Measurements from ENCODE around the gene BICRAL. TPM values are rescaled to one million over a fixed set of nuclear protein-coding genes. Genes with fewer than 3 reads are reported as not detected.
A peak's percentile ranks its signal among the peaks of the same experiment; 100 is the strongest.

BICRAL gene
- total and polyA plus RNA-seq, 2 of the 4 experiments (the other 2 are of a cell fraction): 4.0 to 6.1 TPM

DNA sequence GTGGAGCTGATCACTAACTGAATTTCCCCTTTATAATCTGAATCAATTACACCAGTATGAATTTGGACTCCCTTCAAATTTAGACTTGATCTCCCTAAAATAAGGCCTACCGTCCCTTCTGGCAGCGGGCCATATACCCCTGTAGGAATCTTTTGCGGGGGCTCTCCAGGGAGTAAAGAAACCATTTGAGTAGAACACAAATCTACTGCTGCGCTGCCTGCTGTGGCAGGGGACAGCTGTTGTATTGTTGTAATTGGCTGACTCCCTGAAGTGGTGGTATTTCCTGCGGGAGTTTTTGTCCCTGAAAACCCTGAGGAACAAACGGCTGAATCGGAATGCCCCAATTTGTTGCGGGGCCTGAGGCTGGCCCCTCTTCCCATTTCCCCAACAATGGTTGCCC, 118.0 kb downstream of the BICRAL start:
- H3K9me3 ChIP-seq (ENCODE audit: control insufficient read depth, insufficient read depth, low read length): no peaks in the 10 kb centered on the region
- H4K5ac ChIP-seq (ENCODE audit: low read depth, low read length): no peak overlapping the region; the same call in 1 of the 2 replicates
- dilution Hi-C loops (cut with HindIII; ENCODE audit: low sequenced_read_pairs, unreplicated experiment): no loop called here
- H2AFZ ChIP-seq (replicated peaks; ENCODE audit: low read length, poor library complexity): peak overlapping the region; percentile 21
- H3K79me1 ChIP-seq (ENCODE audit: low read depth in 1 of 2, low read length in 2 of 2): no peaks in the 10 kb centered on the region
- no peak overlapping the region for H2AK9ac ChIP-seq (replicated peaks; ENCODE audit: low read depth, low read length, poor library complexity)
- H3K27me3 ChIP-seq (ENCODE audit: control insufficient read depth, insufficient read depth, low read length): no peaks in the 10 kb centered on the region
- no peak overlapping the region for H2BK120ac ChIP-seq (ENCODE audit: low read depth, low read length)
- H3K23ac ChIP-seq (ENCODE audit: low read depth, low read length): no peak overlapping the region
- no peak overlapping the region for H3K14ac ChIP-seq (replicated peaks; ENCODE audit: low read depth, low read length)
- no peak overlapping the region for H3K4me2 ChIP-seq (ENCODE audit: low read depth, low read length)
- CTCF ChIA-PET: no interaction called here
- H3K9ac ChIP-seq (ENCODE audit: low read depth, low read length): no peak overlapping the region
- H3K18ac ChIP-seq (ENCODE audit: low read depth, low read length): no peak overlapping the region
- no peak overlapping the region for H2AK5ac ChIP-seq (ENCODE audit: low read depth, low read length)
- no peaks in the 10 kb centered on the region for H4K20me1 ChIP-seq (ENCODE audit: insufficient read depth, low read length)
- no peak for ATAC-seq (ENCODE audit: low read depth)
- H3K27ac ChIP-seq (ENCODE audit: insufficient read depth, low read length): no peak overlapping the region
- WGBS, 2 experiments (ENCODE audit: extremely low coverage in 2 of 2, insufficient read length in 1 of 2): no CpG with 5 or more reads among the region's 8 CpGs
- H3K36me3 ChIP-seq (ENCODE audit: control insufficient read depth, insufficient read depth, low read length): no peaks in the 10 kb centered on the region
- POLR2A ChIA-PET (ENCODE audit: unreplicated experiment): no interaction called here
- in situ Hi-C loops (cut with MboI; ENCODE audit: low sequenced_read_pairs): loop anchor here (10.0 to 25.0 kb wide), 2 partner anchors 245 to 813 kb away; no protein-coding TSS in a partner anchor
- peaks cover 3% of the 10 kb centered on the region; the same call in 1 of the 2 replicates for H3K4me1 ChIP-seq (ENCODE audit: control insufficient read depth, insufficient read depth, low read length)
- intact Hi-C loops (cut with micrococcal nuclease): loop anchor here (1.0 to 10.0 kb wide), 5 partner anchors 77 to 825 kb away; partner anchors contain the start of genes KLHDC3 and PEX6
- H2BK15ac ChIP-seq (ENCODE audit: low read depth, low read length): no peak overlapping the region
- no peaks in the 10 kb centered on the region for H3K9me1 ChIP-seq (ENCODE audit: insufficient read depth, low read length)
- no peak overlapping the region for H2BK5ac ChIP-seq (ENCODE audit: low read depth, low read length, poor library complexity, severe bottlenecking)
- no peak overlapping the region for H2BK20ac ChIP-seq (ENCODE audit: low read depth, low read length)
- no TSS peak for BruUV-seq (replicated peaks)
- TF ChIP-seq RAD21 (IDR thresholded peaks at IDR 0.05; ENCODE audit: low read length) (no peak), SMC3 (IDR thresholded peaks at IDR 0.05; ENCODE audit: low read depth, low read length) (no peak), NFE2L2 (IDR thresholded peaks at IDR 0.05; ENCODE audit: low read depth, low read length) (no peak), MAZ (IDR thresholded peaks at IDR 0.05; ENCODE audit: borderline replicate concordance, low read depth, low read length) (no peak), CHD1 (IDR thresholded peaks at IDR 0.05; ENCODE audit: low read depth, low read length) (no peak), MAFK (IDR thresholded peaks at IDR 0.05; ENCODE audit: low read depth, low read length) (no peak), MXI1 (IDR thresholded peaks at IDR 0.05; ENCODE audit: borderline replicate concordance, low read depth, low read length) (no peak), BHLHE40 (IDR thresholded peaks at IDR 0.05; ENCODE audit: low read depth, low read length) (no peak), POLR2A (IDR thresholded peaks at IDR 0.05; ENCODE audit: low read depth, low read length) (no peak), FOS (IDR thresholded peaks at IDR 0.05; ENCODE audit: low read depth, low read length) (no peak), RCOR1 (IDR thresholded peaks at IDR 0.05; ENCODE audit: insufficient replicate concordance, low read length) (no peak), CEBPB (IDR thresholded peaks at IDR 0.05; ENCODE audit: low read depth, low read length) (no peak), RFX5 (IDR thresholded peaks at IDR 0.05; ENCODE audit: low read depth, low read length) (no peak)
- TF ChIP-seq, protein P1, sequence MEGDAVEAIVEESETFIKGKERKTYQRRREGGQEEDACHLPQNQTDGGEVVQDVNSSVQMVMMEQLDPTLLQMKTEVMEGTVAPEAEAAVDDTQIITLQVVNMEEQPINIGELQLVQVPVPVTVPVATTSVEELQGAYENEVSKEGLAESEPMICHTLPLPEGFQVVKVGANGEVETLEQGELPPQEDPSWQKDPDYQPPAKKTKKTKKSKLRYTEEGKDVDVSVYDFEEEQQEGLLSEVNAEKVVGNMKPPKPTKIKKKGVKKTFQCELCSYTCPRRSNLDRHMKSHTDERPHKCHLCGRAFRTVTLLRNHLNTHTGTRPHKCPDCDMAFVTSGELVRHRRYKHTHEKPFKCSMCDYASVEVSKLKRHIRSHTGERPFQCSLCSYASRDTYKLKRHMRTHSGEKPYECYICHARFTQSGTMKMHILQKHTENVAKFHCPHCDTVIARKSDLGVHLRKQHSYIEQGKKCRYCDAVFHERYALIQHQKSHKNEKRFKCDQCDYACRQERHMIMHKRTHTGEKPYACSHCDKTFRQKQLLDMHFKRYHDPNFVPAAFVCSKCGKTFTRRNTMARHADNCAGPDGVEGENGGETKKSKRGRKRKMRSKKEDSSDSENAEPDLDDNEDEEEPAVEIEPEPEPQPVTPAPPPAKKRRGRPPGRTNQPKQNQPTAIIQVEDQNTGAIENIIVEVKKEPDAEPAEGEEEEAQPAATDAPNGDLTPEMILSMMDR (conservative IDR thresholded peaks at IDR 0.05; ENCODE audit: low read depth, low read length): no peak
- TF ChIP-seq, protein P2, sequence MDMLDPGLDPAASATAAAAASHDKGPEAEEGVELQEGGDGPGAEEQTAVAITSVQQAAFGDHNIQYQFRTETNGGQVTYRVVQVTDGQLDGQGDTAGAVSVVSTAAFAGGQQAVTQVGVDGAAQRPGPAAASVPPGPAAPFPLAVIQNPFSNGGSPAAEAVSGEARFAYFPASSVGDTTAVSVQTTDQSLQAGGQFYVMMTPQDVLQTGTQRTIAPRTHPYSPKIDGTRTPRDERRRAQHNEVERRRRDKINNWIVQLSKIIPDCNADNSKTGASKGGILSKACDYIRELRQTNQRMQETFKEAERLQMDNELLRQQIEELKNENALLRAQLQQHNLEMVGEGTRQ (IDR thresholded peaks at IDR 0.05; ENCODE audit: low read depth, low read length): no peak
- TF ChIP-seq, protein P3, sequence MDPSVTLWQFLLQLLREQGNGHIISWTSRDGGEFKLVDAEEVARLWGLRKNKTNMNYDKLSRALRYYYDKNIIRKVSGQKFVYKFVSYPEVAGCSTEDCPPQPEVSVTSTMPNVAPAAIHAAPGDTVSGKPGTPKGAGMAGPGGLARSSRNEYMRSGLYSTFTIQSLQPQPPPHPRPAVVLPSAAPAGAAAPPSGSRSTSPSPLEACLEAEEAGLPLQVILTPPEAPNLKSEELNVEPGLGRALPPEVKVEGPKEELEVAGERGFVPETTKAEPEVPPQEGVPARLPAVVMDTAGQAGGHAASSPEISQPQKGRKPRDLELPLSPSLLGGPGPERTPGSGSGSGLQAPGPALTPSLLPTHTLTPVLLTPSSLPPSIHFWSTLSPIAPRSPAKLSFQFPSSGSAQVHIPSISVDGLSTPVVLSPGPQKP (IDR thresholded peaks at IDR 0.05; ENCODE audit: borderline replicate concordance, low read depth, low read length): no peak
- H4K8ac ChIP-seq (ENCODE audit: low read depth in 2 of 2, low read length in 2 of 2): peak overlapping the region in 1 of 2 experiments; percentile 5; a peak in 1 of 4 replicates
- H3K56ac ChIP-seq (ENCODE audit: extremely low read depth, insufficient read depth, low read length): no peak overlapping the region
- no peak for DNase-seq
- H3K4ac ChIP-seq (ENCODE audit: low read depth, low read length): no peak overlapping the region
- no peak overlapping the region for H3K4me3 ChIP-seq (ENCODE audit: insufficient read depth, low read depth, low read length)
- no peak overlapping the region for H4K91ac ChIP-seq (ENCODE audit: insufficient read depth, low read depth, low read length)
